Thyroid gland (tissue), 4 donors: Measurements from ENCODE around the gene DRD2.

ENCODE experiments used
- CTCF ChIP-seq, 6 experiments: fragments of 200-600 bp in 3 of 6; fragments of 450-650 bp in 3 of 6; sonication (generic) in 3 of 6; IDR thresholded peaks; one replicate each; pipeline ENCODE4 v1.5.1; 2016 to 2019; ENCODE audit warnings: antibody characterized with exemption in 6 of 6, mild to moderate bottlenecking in 2 of 6, inconsistent platforms in 1 of 6, moderate library complexity in 1 of 6
- POLR2A ChIP-seq, 2 donors: fragments of 450-650 bp; IDR thresholded peaks; one replicate each; pipeline ENCODE4 v1.6.1; 2017; ENCODE audit warnings: antibody characterized with exemption in 2 of 2, mild to moderate bottlenecking in 2 of 2, moderate library complexity in 1 of 2

DNA sequence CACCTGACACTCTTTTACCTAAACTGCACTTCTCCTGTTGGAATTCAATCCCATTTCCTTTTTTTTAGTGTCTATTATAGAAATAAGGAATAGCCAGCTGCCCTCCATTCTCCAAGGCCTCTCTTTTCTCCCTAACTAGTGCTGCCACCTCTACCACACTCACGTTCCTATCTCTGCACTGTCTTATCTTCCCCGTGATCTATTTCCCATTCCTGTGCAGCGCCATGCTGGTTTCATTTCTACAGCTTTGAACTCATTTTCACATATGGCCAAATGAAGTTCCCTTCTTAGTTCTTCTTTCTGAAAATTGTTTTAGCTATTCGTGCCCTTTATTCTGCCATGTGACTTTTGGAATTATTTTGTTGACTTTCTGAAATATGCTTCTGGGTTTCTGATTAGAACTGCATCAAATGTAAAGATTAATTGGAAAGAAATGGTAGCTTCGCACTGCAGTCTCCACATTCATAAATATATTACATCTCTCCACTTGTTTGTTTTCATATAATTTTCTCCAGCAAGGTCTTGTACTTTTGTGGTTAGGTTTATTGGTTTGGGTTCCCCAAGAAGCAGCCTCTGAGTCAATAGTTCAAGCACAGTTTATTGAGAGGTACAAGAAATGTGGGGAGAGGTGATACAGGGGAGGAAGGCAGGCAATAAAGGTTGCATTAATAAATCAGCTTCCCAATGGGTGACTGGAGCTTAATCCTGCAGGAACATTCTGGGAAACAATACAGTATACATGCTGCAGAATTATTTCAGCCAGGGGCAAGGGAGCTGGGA, 43.7 kb upstream of the DRD2 start:
- TF ChIP-seq CTCF (IDR thresholded peaks at IDR 0.05) (no peak), POLR2A (IDR thresholded peaks at IDR 0.05) (no peak)
